HepG2 (cell line): Measurements from ENCODE around the gene UBAP2.

Experiments used
- ASH2L ChIP-seq: fragments of 300-600, 200-600 bp; sonication (generic); IDR thresholded peaks from 2 replicates; pipeline ENCODE4 v1.7.0; 2017; ENCODE audit warnings: low read depth, mild to moderate bottlenecking, moderate library complexity, mixed read lengths, low read length; ENCODE audit not compliant: insufficient read length
- CTCF ChIP-seq: sonication (generic); formaldehyde crosslinking; IDR thresholded peaks from 2 replicates; pipeline ENCODE4 v1.5.0; 2020; ENCODE audit warnings: mild to moderate bottlenecking, missing genetic modification reagents, moderate library complexity
- EP300 ChIP-seq, 3 experiments: sonication (generic) in 1 of 3; formaldehyde crosslinking in 1 of 3; IDR thresholded peaks; 2 replicates each; pipeline versions ENCODE4 v1.5.1 to v1.6.1; 2011 to 2020; ENCODE audit warnings: low read depth in 2 of 3, low read length in 2 of 3, borderline replicate concordance in 1 of 3, improper control_type of control experiment in 1 of 3, mild to moderate bottlenecking in 1 of 3, missing genetic modification reagents in 1 of 3, moderate library complexity in 1 of 3
- FOXA1 ChIP-seq, 2 experiments: fragments of 450-650 bp in 1 of 2; sonication (generic) in 1 of 2; formaldehyde crosslinking in 1 of 2; IDR thresholded peaks; 2 replicates each; pipeline versions ENCODE4 v1.4.0 to v1.6.1; 2016 to 2020; ENCODE audit warnings: missing genetic modification reagents in 1 of 2
- GPBP1L1 ChIP-seq: sonication (generic); formaldehyde crosslinking; IDR thresholded peaks from 2 replicates; pipeline ENCODE4 v1.5.0; 2020; ENCODE audit warnings: mild to moderate bottlenecking, missing genetic modification reagents
- IRF9 ChIP-seq: sonication (generic); formaldehyde crosslinking; IDR thresholded peaks from 2 replicates; pipeline ENCODE4 v1.8.0; 2022; ENCODE audit warnings: missing genetic modification reagents, mild to moderate bottlenecking, borderline replicate concordance
- POLR2A ChIP-seq, 2 experiments: IDR thresholded peaks; 2 replicates each; pipeline ENCODE4 v1.6.1; 2011; ENCODE audit warnings: low read depth in 2 of 2, low read length in 2 of 2, mild to moderate bottlenecking in 1 of 2, moderate library complexity in 1 of 2; ENCODE audit not compliant: insufficient read depth in 1 of 2
- RAD21 ChIP-seq: fragments of 450-650 bp; formaldehyde crosslinking; IDR thresholded peaks from 2 replicates; pipeline ENCODE4 v1.5.0; 2020; ENCODE audit warnings: mild to moderate bottlenecking
- SRF ChIP-seq: IDR thresholded peaks from 2 replicates; pipeline ENCODE4 v1.6.1; 2011; ENCODE audit warnings: mild to moderate bottlenecking, low read depth, low read length, moderate library complexity
- U2AF1 ChIP-seq: fragments of 200-400 bp; formaldehyde crosslinking; optimal IDR thresholded peaks from 2 replicates; pipeline ENCODE3; 2017; ENCODE audit warnings: mild to moderate bottlenecking, low read depth, low read length
- ZBTB1 ChIP-seq: sonication (generic); formaldehyde crosslinking; IDR thresholded peaks from 2 replicates; pipeline ENCODE4 v1.4.0; 2020; ENCODE audit warnings: missing genetic modification reagents, borderline replicate concordance
- ZBTB44 ChIP-seq: sonication (generic); formaldehyde crosslinking; IDR thresholded peaks from 2 replicates; pipeline ENCODE4 v1.4.0; 2020; ENCODE audit warnings: missing genetic modification reagents
- ZFP41 ChIP-seq: sonication (generic); formaldehyde crosslinking; IDR thresholded peaks from 2 replicates; pipeline ENCODE4 v1.4.0; 2020; ENCODE audit warnings: mild to moderate bottlenecking, missing genetic modification reagents, borderline replicate concordance
- ZSCAN21 ChIP-seq: sonication (generic); formaldehyde crosslinking; IDR thresholded peaks from 2 replicates; pipeline ENCODE4 v1.8.0; 2022; ENCODE audit warnings: mild to moderate bottlenecking, missing genetic modification reagents, moderate library complexity, borderline replicate concordance

GRCh38 chr9:34059954-34060353, 11.3 kb upstream of the UBAP2 start:
- TF ChIP-seq ASH2L (no peak), SRF (no peak), ZBTB1 (CRISPR knock-in tag) (no peak), GPBP1L1 (no peak), RAD21 (CRISPR knock-in tag) (no peak), ZFP41 (no peak), U2AF1 (no peak), ZBTB44 (CRISPR knock-in tag) (no peak), FOXA1 (IDR thresholded peaks at IDR 0.05) (no peak), FOXA1 (CRISPR knock-in tag; IDR thresholded peaks at IDR 0.05) (no peak), ZSCAN21 (no peak), POLR2A (IDR thresholded peaks at IDR 0.05; ENCODE audit: insufficient read depth in 1 of 2, low read depth in 2 of 2, low read length in 2 of 2) (no peak), EP300 (IDR thresholded peaks at IDR 0.05; ENCODE audit: low read depth in 2 of 2, low read length in 2 of 2) (no peak), EP300 (CRISPR knock-in tag; IDR thresholded peaks at IDR 0.05; ENCODE audit: borderline replicate concordance) (no peak), IRF9 (no peak), CTCF (CRISPR knock-in tag) (no peak)
